ENCODE measurements around the gene SFT2D2.
A peak's percentile ranks its signal among the peaks of the same experiment; 100 is the strongest.

SFT2D2 gene

GRCh38 chr1:168265596-168265995 is 39.8 kb downstream of the SFT2D2 start:
- no peak for TF ChIP-seq Cebpa-rat (IDR thresholded peaks at IDR 0.05)
- no peak overlapping the region for H3K4me2 ChIP-seq
- H3K27ac ChIP-seq, result no peak overlapping the region
- H3K27me3 ChIP-seq, result no peaks in the 10 kb centered on the region
- H3K4me3 ChIP-seq, result no peak overlapping the region
- peaks cover 34 to 99% (median 69%) of the 10 kb centered on the region in 11 experiments for H3K36me3 ChIP-seq
- peaks cover 38 to 76% (median 59%) of the 10 kb centered on the region in 11 experiments for H3K9me3 ChIP-seq (replicated peaks in 1 of 11)
- H3K4me1 ChIP-seq, result no peaks in the 10 kb centered on the region
- no peak overlapping the region for H3K9ac ChIP-seq
- H4K20me1 ChIP-seq, result peaks cover 0 to 15% (median 5%) of the 10 kb centered on the region in 11 experiments; a peak in 7 of 22 replicates

- no peak for TF ChIP-seq Cebpa-rat (IDR thresholded peaks at IDR 0.05)
- Histone ChIP-seq H4K20me1 (peaks cover 0 to 5% (median 0%) of the 10 kb centered on the region in 11 experiments; a peak in 3 of 22 replicates), H3K36me3 (peaks cover 31 to 88% (median 63%) of the 10 kb centered on the region in 11 experiments), H3K9me3 (replicated peaks in 1 of 11) (peaks cover 38 to 76% (median 59%) of the 10 kb centered on the region in 11 experiments), H3K4me3 (no peak overlapping the region), H3K27me3 (no peaks in the 10 kb centered on the region), H3K27ac (no peak overlapping the region), H3K9ac (no peak overlapping the region), H3K4me1 (no peaks in the 10 kb centered on the region), H3K4me2 (no peak overlapping the region)
Observed at GRCh38 chr1:168266644-168267186, 40.9 kb downstream of the SFT2D2 start.

DNA sequence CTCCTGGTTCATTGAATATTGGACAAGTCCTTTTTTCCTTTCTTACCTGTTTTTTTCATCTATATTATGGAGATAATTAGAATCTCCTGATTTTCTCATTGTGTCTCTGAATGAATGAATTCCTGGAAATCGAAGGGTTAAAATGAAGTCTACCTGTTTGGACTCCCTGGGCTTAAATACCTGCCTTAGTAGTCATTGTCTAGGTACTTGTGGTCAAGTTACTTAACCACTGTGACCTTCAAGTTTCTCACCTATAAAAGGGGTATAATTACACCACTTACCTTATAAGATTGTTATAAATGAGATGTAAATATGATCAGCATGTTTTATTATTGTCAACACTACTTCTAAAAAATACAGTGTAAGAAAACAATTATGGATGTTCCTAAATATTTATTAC is 45.8 kb downstream of the SFT2D2 start:
- H3K9me3 ChIP-seq (replicated peaks in 1 of 11), result peaks cover 24 to 60% (median 48%) of the 10 kb centered on the region in 11 experiments
- TF ChIP-seq Cebpa-rat (IDR thresholded peaks at IDR 0.05), result no peak
- no peak overlapping the region for H3K27ac ChIP-seq

DNA sequence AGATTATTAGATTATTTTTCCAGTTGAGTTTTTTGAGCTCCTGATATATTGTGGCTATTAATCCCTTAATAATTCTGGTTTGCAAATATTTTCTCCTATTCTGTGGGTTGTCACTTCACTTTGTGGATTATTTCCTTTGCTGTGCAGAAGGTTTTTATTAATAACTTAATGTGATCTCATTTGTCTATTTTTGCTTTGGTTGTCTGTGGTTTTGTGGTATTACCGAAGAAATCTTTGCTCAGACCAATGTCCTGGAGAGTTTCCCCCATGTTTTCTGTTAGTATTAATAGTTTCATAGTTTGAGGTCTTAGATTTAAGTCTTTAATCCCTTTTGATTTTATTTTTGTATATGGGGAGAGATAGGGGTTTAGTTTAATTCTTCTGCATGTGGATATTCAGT is 47.8 kb downstream of the SFT2D2 start:
- no peak for TF ChIP-seq Cebpa-rat (IDR thresholded peaks at IDR 0.05)
- Histone ChIP-seq H3K27ac (no peak overlapping the region), H3K4me2 (peak overlapping the region; percentile 0 to 47 (median 26); a peak in 16 of 22 replicates)

More for the DNA sequence above, 45.8 kb downstream of the SFT2D2 start:
- H3K36me3 ChIP-seq, result peaks cover under 1 to 51% (median 22%) of the 10 kb centered on the region in 11 experiments; a peak in 15 of 22 replicates
- H4K20me1 ChIP-seq, result no peaks in the 10 kb centered on the region
- no peak overlapping the region for H3K4me2 ChIP-seq
- no peak overlapping the region for H3K4me3 ChIP-seq
- H3K4me1 ChIP-seq, result peaks cover 6 to 15% (median 12%) of the 10 kb centered on the region in 10 experiments; a peak in 19 of 20 replicates
- H3K9ac ChIP-seq, result no peak overlapping the region
- no peaks in the 10 kb centered on the region for H3K27me3 ChIP-seq

DNA sequence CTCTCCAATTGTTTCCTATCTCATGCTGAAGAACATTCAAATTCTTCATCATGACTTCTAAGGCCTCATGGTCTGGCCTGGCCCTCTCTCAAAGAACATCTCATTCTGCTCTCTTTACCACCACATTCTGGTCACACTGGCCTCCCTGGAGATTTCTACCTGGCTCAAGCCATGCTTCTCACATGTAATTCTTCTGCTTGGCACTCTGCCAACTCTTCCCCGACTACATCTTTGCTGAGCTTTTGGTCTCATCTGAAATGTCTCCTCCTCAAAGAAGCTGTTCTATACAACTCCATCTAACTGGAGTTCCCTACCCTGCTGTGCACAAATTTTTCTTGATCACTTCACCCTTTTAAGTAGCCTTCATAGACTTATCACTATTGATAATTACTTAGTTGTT is 53.4 kb downstream of the SFT2D2 start:
- Histone ChIP-seq H3K4me1 (peaks cover 0 to 2% (median 0%) of the 10 kb centered on the region in 10 experiments; a peak in 1 of 20 replicates), H4K20me1 (peaks cover 0 to 11% (median 0%) of the 10 kb centered on the region in 11 experiments; a peak in 1 of 22 replicates), H3K4me3 (no peak overlapping the region), H3K9me3 (replicated peaks in 1 of 11) (peaks cover 13 to 36% (median 28%) of the 10 kb centered on the region in 11 experiments; a peak in 21 of 22 replicates), H3K4me2 (no peak overlapping the region), H3K9ac (no peak overlapping the region), H3K27ac (no peak overlapping the region), H3K36me3 (peaks cover 0 to 47% (median 0%) of the 10 kb centered on the region in 11 experiments; a peak in 6 of 22 replicates), H3K27me3 (no peaks in the 10 kb centered on the region)
- TF ChIP-seq Cebpa-rat (IDR thresholded peaks at IDR 0.05), result no peak

More for the DNA sequence above, 47.8 kb downstream of the SFT2D2 start:
- H3K27me3 ChIP-seq, result no peaks in the 10 kb centered on the region
- H4K20me1 ChIP-seq, result peaks cover 0 to 5% (median 0%) of the 10 kb centered on the region in 11 experiments; a peak in 1 of 22 replicates
- peaks cover 6 to 15% (median 12%) of the 10 kb centered on the region in 10 experiments; a peak in 19 of 20 replicates for H3K4me1 ChIP-seq
- peaks cover 3 to 47% (median 9%) of the 10 kb centered on the region in 11 experiments; a peak in 12 of 22 replicates for H3K36me3 ChIP-seq
- H3K9ac ChIP-seq, result no peak overlapping the region
- peaks cover 23 to 56% (median 42%) of the 10 kb centered on the region in 11 experiments for H3K9me3 ChIP-seq (replicated peaks in 1 of 11)
- H3K4me3 ChIP-seq, result no peak overlapping the region

DNA sequence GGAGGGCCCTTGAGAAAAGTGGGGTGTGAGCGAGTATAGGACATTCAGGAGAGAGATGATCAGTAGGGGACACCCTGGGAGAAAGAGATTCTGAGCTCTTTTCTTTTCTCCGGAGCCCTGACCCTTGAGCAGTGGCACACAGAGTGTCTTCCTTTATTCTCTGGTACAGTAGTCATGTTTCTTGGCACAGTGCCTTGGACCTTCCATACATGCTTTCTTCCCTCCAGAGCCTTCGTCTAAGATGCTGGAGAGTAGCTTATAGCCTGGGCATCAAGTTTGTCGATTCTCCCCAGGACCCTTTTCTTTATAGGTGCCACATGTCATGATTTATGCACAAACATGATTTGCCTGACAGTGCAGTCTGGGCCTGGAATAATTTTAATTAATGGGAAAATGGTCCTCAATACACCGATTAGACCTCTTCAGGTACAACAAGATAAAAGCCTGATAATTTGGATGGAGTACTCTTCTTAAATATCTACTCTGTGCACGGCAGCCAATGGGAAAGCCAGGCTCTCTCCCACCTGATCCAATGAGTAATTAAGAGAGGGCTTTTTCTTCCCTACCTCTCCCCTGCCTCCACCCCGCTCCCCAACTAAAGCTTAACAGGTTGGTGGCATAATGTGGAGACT is 54.6 kb downstream of the SFT2D2 start, which contains the start of gene TBX19:
TSS of gene TBX19 (plus strand) at position 582 of the 632 bp plus-strand sequence. CDS start 214 bp downstream, outside the sequence.
- Histone ChIP-seq H3K9me3 (replicated peaks in 1 of 11) (peaks cover 8 to 24% (median 18%) of the 10 kb centered on the region in 11 experiments; a peak in 21 of 22 replicates), H3K27ac (no peak within 1 kb of the TSS), H4K20me1 (peaks cover 0 to 11% (median 0%) of the 10 kb centered on the region in 11 experiments; a peak in 1 of 22 replicates), H3K27me3 (no peaks in the 10 kb centered on the region), H3K9ac (no peak within 1 kb of the TSS), H3K4me1 (no peaks in the 10 kb centered on the region), H3K4me3 (no peak within 1 kb of the TSS), H3K4me2 (no peak within 1 kb of the TSS), H3K36me3 (peaks cover 0 to 40% (median 0%) of the 10 kb centered on the region in 11 experiments; a peak in 6 of 22 replicates)
- no peak for TF ChIP-seq Cebpa-rat (IDR thresholded peaks at IDR 0.05)

GRCh38 chr1:168281603-168282325 is 56.0 kb downstream of the SFT2D2 start:
- Histone ChIP-seq H3K9me3 (replicated peaks in 1 of 11) (peaks cover 5 to 14% (median 6%) of the 10 kb centered on the region in 11 experiments; a peak in 20 of 22 replicates), H3K4me3 (no peak overlapping the region), H3K27ac (no peak overlapping the region), H4K20me1 (peaks cover 0 to 11% (median 0%) of the 10 kb centered on the region in 11 experiments; a peak in 1 of 22 replicates), H3K27me3 (no peaks in the 10 kb centered on the region), H3K9ac (no peak overlapping the region), H3K4me1 (peaks cover 0 to 7% (median under 1%) of the 10 kb centered on the region in 10 experiments; a peak in 9 of 20 replicates), H3K36me3 (peaks cover 0 to 34% (median 0%) of the 10 kb centered on the region in 11 experiments; a peak in 6 of 22 replicates), H3K4me2 (no peak overlapping the region)
- no peak for TF ChIP-seq Cebpa-rat (IDR thresholded peaks at IDR 0.05)

DNA sequence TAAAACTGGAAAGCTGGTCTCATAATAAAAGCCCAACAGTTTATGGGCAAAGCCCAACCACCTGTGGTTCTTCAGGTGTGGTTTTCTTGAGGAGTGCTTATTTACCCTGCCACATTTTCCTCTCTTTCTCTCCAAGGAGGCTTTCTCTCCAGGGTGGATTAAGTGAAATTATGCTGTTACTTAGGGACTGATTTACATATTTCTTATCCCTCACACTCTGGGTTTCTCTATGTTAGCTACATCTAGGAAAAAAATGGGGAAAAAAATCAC is 59.7 kb downstream of the SFT2D2 start:
- Histone ChIP-seq H3K27ac (no peak overlapping the region), H3K4me2 (no peak overlapping the region), H3K9me3 (replicated peaks in 1 of 11) (no peaks in the 10 kb centered on the region)

More for the DNA sequence above, 59.7 kb downstream of the SFT2D2 start:
- Histone ChIP-seq H3K27me3 (no peaks in the 10 kb centered on the region), H3K36me3 (peaks cover 0 to 14% (median 0%) of the 10 kb centered on the region in 11 experiments; a peak in 5 of 22 replicates), H3K4me3 (no peak overlapping the region), H4K20me1 (0 out of 22 replicates have a peak, but pooled peaks cover 0 to under 1% (median 0%) of the 10 kb centered on the region in 11 experiments), H3K9ac (no peak overlapping the region), H3K4me1 (peaks cover 0 to 13% (median 2%) of the 10 kb centered on the region in 10 experiments; a peak in 9 of 20 replicates)
- no peak for TF ChIP-seq Cebpa-rat (IDR thresholded peaks at IDR 0.05)

All from BLaER1 treated with 17β-estradiol and CSF1 and Interleukin-3, amounts not matched to agents 10 nM and 100 nM (cell line).